SK-N-SH treated with all-trans-retinoic acid at 6 μM for 48 hours (cell line): ENCODE measurements around the gene THAP3.

Source experiments
- ATAC-seq: fragments of 200-7000 bp; cut with Tn5 transposase; 3 replicates; pipeline ENCODE4 v1.9.1; 2020; ENCODE audit warnings: mild to moderate bottlenecking, moderate library complexity
- ARNTL ChIP-seq: fragments of 450-650 bp; formaldehyde crosslinking; IDR thresholded peaks from 2 replicates; pipeline ENCODE4 v1.5.0; 2020; ENCODE audit warnings: low read depth, mild to moderate bottlenecking, moderate library complexity, borderline replicate concordance
- BACH2 ChIP-seq: fragments of 250-450 bp; sonication (Bioruptor Pico); IDR thresholded peaks from 2 replicates; pipeline ENCODE4 v1.9.0; 2021; ENCODE audit warnings: mild to moderate bottlenecking, borderline replicate concordance
- CREB5 ChIP-seq: fragments of 250-450 bp; sonication (Bioruptor Pico); IDR thresholded peaks from 2 replicates; pipeline ENCODE4 v1.5.1; 2020; ENCODE audit warnings: low read depth, mild to moderate bottlenecking, moderate library complexity
- CSDC2 ChIP-seq: fragments of 250-450 bp; sonication (Bioruptor Pico); IDR thresholded peaks from 2 replicates; pipeline ENCODE4 v1.5.0; 2020; ENCODE audit warnings: mild to moderate bottlenecking, moderate library complexity
- ESRRG ChIP-seq: fragments of 250-450 bp; sonication (Bioruptor Pico); IDR thresholded peaks from 2 replicates; pipeline ENCODE4 v1.6.1; 2021; ENCODE audit warnings: mild to moderate bottlenecking
- GLIS3 ChIP-seq: fragments of 250-450 bp; sonication (Bioruptor Pico); IDR thresholded peaks from 2 replicates; pipeline ENCODE4 v1.5.0; 2020; ENCODE audit warnings: mild to moderate bottlenecking, moderate library complexity
- OSR1 ChIP-seq: fragments of 250-450 bp; sonication (Bioruptor Pico); IDR thresholded peaks from 2 replicates; pipeline ENCODE4 v1.8.0; 2022; ENCODE audit warnings: moderate library complexity, mild to moderate bottlenecking, inconsistent platforms
- PATZ1 ChIP-seq: fragments of 250-450 bp; sonication (Bioruptor Pico); IDR thresholded peaks from 2 replicates; pipeline ENCODE4 v1.8.0; 2020; ENCODE audit warnings: mild to moderate bottlenecking, moderate library complexity, borderline replicate concordance
- POU6F1 ChIP-seq: fragments of 250-450 bp; sonication (Bioruptor Pico); IDR thresholded peaks from 2 replicates; pipeline ENCODE4 v1.8.0; 2021; ENCODE audit warnings: low read depth, mild to moderate bottlenecking, moderate library complexity, borderline replicate concordance
- PPARA ChIP-seq: fragments of 250-450 bp; sonication (Bioruptor Pico); IDR thresholded peaks from 2 replicates; pipeline ENCODE4 v1.5.0; 2020; ENCODE audit warnings: mild to moderate bottlenecking, borderline replicate concordance
- RARB ChIP-seq: fragments of 250-450 bp; sonication (Bioruptor Pico); IDR thresholded peaks from 2 replicates; pipeline ENCODE4 v1.8.0; 2021; ENCODE audit warnings: mild to moderate bottlenecking, moderate library complexity
- SNAI2 ChIP-seq: fragments of 250-450 bp; sonication (Bioruptor Pico); IDR thresholded peaks from 2 replicates; pipeline ENCODE4 v1.5.0; 2020; ENCODE audit warnings: mild to moderate bottlenecking, moderate library complexity
- TCF4 ChIP-seq: fragments of 250-450 bp; sonication (Bioruptor Pico); IDR thresholded peaks from 2 replicates; pipeline ENCODE4 v1.8.0; 2021; ENCODE audit warnings: mild to moderate bottlenecking, moderate library complexity, borderline replicate concordance
- TOX ChIP-seq: fragments of 250-450 bp; sonication (Bioruptor Pico); IDR thresholded peaks from 2 replicates; pipeline ENCODE4 v1.8.0; 2021; ENCODE audit warnings: mild to moderate bottlenecking, moderate library complexity, borderline replicate concordance
- TSHZ2 ChIP-seq: fragments of 250-450 bp; sonication (Bioruptor Pico); IDR thresholded peaks from 2 replicates; pipeline ENCODE4 v1.5.0; 2020; ENCODE audit warnings: mild to moderate bottlenecking, moderate library complexity
- ZC3H10 ChIP-seq: fragments of 250-450 bp; sonication (Bioruptor Pico); IDR thresholded peaks from 2 replicates; pipeline ENCODE4 v1.5.1; 2021; ENCODE audit warnings: mild to moderate bottlenecking, moderate library complexity
- ZFP3 ChIP-seq: fragments of 250-450 bp; sonication (Bioruptor Pico); IDR thresholded peaks from 2 replicates; pipeline ENCODE4 v1.5.0; 2020; ENCODE audit warnings: mild to moderate bottlenecking, moderate library complexity
- ZFP30 ChIP-seq: fragments of 450-650 bp; formaldehyde crosslinking; IDR thresholded peaks from 2 replicates; pipeline ENCODE4 v1.5.0; 2022; ENCODE audit warnings: mild to moderate bottlenecking, moderate library complexity
- ZNF565 ChIP-seq: fragments of 450-650 bp; formaldehyde crosslinking; conservative IDR thresholded peaks from 2 replicates; pipeline ENCODE4 v1.5.0; 2020; ENCODE audit warnings: low read depth, mild to moderate bottlenecking, moderate library complexity
- ZNF8 ChIP-seq: fragments of 450-650 bp; formaldehyde crosslinking; IDR thresholded peaks from 2 replicates; pipeline ENCODE4 v1.5.0; 2020; ENCODE audit warnings: mild to moderate bottlenecking, moderate library complexity

The THAP3 gene

GRCh38 chr1:6586404-6586816 lies 38.3 kb upstream of the THAP3 start:
- TF ChIP-seq SNAI2 (CRISPR knock-in tag): no peak
- TF ChIP-seq POU6F1 (CRISPR knock-in tag): no peak
- no peak for TF ChIP-seq ZC3H10 (CRISPR knock-in tag)
- TF ChIP-seq CREB5 (CRISPR knock-in tag): no peak
- TF ChIP-seq TSHZ2 (CRISPR knock-in tag): no peak
- no peak for TF ChIP-seq ZNF565
- no peak for TF ChIP-seq ZNF8 (CRISPR knock-in tag)
- no peak for TF ChIP-seq ZFP3
- no peak for TF ChIP-seq TOX (CRISPR knock-in tag)
- no peak; the same call in 2 of the 3 replicates for ATAC-seq

- TF ChIP-seq TSHZ2 (CRISPR knock-in tag): no peak
- no peak for TF ChIP-seq TCF4
- no peak for TF ChIP-seq BACH2 (CRISPR knock-in tag)
- no peak for TF ChIP-seq ESRRG (CRISPR knock-in tag)
- TF ChIP-seq ARNTL (CRISPR knock-in tag): no peak
- TF ChIP-seq ZC3H10 (CRISPR knock-in tag): no peak
- TF ChIP-seq ZFP3: no peak
- no peak for TF ChIP-seq POU6F1 (CRISPR knock-in tag)
- no peak for TF ChIP-seq TOX (CRISPR knock-in tag)
- no peak for TF ChIP-seq GLIS3
- TF ChIP-seq CSDC2 (CRISPR knock-in tag): no peak
- no peak for TF ChIP-seq PATZ1
- no peak for TF ChIP-seq PPARA (CRISPR knock-in tag)
- no peak for TF ChIP-seq ZFP30 (CRISPR knock-in tag)
- TF ChIP-seq SNAI2 (CRISPR knock-in tag): no peak
- no peak for TF ChIP-seq OSR1
- TF ChIP-seq RARB (CRISPR knock-in tag): no peak
- TF ChIP-seq, all 23 proteins: peak for 0
- no peak; the same call in 2 of the 3 replicates for ATAC-seq
Measured at GRCh38 chr1:6587261-6588005, 37.2 kb upstream of the THAP3 start.
